LNCAP (cell line): ENCODE data around the gene SYCP2.

Source experiments
- CTCF ChIP-seq: fragments of 450-650 bp; IDR thresholded peaks from 2 replicates; pipeline ENCODE4 v1.5.1; 2017; ENCODE audit warnings: mild to moderate bottlenecking

SYCP2 gene

GRCh38 chr20:59920944-59921343 is 12.5 kb downstream of the SYCP2 start:
- no peak for TF ChIP-seq CTCF

- TF ChIP-seq CTCF = no peak
Observed at GRCh38 chr20:59912609-59913008, 20.8 kb downstream of the SYCP2 start.

- no peak for TF ChIP-seq CTCF
Observed at GRCh38 chr20:59911041-59911440, 22.4 kb downstream of the SYCP2 start.

GRCh38 chr20:59908855-59909254 is 24.6 kb downstream of the SYCP2 start:
- TF ChIP-seq CTCF = no peak

GRCh38 chr20:59903621-59904020 is 29.8 kb downstream of the SYCP2 start:
- no peak for TF ChIP-seq CTCF

GRCh38 chr20:59902470-59902869 is 31.0 kb downstream of the SYCP2 start:
- no peak for TF ChIP-seq CTCF

GRCh38 chr20:59895908-59896307 is 37.5 kb downstream of the SYCP2 start:
- TF ChIP-seq CTCF = no peak

GRCh38 chr20:59891581-59891980 is 41.9 kb downstream of the SYCP2 start:
- TF ChIP-seq CTCF = no peak
